SK-N-DZ (cell line): ENCODE results near the gene HS6ST2.

Experiments
- DNase-seq: peaks from one replicate; pipeline ENCODE4 v3.0.0-alpha.2; 2015; ENCODE audit warnings: low spot score

HS6ST2 gene

DNA sequence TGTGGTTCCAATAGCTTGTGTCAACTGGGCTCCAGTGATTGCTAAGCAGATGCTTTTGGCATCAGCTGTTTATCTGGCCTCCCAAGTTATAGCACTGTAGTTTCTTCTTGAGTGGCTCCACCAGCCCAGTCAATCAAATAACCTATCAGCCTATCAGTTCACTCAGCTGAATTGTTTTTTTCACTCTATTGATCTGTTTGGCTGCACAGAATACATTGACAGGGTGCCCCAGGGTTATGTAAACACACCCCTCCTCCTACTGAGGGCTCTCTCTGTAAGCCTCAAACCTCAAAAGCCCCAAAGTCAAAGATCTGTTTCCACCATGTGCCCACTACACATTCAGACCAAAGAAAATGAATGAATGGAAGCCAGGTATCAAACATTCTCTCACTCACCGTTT lies 214.0 kb downstream of the HS6ST2 start:
- no peak for DNase-seq

DNA sequence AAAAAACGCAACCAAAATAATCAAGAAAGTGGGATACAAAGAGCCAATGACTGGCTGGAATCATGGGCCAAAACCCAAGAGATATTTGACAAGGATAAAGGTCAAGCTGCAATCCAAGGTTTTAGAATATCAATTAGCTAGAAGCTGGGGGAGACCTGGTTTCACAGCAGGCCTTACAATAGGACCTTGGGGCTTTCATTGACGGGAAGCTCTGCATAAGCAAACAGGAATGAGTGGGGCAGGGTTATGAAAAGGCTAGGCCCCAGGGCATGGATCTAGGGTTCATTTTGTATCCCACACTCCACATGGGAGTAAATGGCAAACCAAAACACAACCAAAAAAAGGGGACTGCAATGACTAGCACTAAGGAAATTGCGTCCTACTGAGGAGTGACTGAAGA lies 215.3 kb downstream of the HS6ST2 start:
- DNase-seq, result no peak

DNA sequence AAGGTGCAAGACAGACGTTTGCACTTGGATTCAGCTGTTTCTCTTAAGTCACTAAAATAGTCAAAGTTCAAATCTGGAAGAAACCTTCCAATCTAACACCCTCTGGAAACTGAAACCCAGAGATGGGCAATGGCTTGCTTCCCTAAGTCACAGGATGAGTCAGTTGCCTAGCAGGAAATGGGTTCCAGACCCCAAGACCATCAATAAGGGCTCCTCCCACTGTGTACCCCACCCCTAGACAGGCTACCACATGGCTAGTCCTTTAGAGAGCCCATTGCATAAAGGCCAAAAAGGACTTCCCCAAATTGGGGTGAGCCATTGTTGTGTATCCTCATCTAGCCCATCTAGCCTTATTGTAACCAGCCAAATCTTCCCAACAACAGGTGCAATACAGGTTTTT lies 216.2 kb downstream of the HS6ST2 start:
- no peak for DNase-seq

DNA sequence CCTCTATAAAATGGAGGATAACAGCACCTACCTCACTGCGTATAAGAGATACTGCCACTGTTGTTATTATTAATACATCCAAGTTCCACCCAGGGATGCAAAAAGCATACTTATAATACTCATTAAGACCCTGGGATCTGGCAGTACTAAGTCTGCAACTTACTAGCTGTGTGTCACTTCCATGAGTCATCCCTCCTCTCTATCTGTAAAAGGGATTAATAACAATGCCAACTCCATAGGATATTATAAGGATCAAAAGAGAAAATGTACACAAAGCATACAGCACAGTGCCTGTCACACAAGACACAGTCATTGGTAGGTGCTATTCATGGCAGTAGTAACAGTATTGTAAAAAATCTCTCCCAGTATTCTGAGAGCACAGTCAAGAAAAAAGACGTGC lies 216.7 kb downstream of the HS6ST2 start:
- DNase-seq, result no peak

DNA sequence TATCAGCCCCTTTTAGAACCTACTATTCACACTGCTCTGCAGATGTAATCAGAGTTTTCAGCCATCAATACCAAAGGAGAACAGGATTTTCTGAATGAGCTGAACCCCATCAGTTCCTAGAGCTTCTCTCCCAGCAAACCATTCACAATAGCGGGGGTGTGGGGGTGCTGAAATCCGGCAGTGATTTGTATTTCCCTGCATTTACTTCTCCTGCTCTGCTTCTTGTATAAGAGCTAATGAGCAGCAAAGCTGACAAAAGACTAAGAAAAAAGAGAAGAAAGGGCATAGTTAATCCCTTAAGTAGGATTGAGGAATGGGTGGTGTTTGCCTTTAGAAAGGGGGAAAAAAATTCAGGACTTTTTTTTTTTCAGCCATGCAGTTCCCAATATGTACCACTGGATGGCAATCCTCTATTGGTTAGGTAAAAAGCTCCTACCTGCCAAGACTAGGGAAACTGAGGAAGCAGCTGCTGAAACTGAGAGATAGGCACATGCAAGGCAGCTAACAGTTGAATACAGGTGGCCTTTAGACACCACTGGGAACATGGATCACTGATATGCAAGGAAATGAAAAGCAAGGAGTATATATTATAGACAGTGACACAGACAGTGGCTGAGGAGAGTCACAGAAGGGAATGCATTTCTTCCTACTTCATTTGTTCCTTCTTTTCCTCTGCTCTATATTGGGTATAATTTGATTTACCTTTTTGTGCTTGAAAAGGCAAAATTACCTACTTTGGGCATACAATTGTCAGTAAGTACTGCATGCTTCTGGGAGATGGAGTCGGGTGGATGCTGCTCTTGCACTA lies 217.9 kb downstream of the HS6ST2 start:
- no peak for DNase-seq

DNA sequence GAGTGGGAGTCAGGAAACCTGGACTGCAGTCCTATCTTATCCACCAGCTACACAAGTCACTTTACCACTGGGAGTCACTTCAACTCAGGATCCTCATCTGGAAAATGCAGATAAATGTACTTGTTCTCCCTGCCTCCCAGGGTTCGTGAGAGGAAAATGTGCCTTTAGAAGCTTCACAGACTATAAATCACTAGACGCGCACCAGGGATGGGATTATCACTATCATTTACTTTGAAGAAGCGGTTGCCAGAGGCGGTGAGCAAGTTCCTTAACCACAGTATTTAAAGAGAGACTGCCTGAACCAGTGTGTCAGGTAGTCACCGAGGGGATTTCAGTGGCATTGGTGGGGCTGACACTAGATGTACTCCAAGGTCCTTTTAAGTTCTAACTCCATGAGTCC lies 219.5 kb downstream of the HS6ST2 start:
- no peak for DNase-seq

DNA sequence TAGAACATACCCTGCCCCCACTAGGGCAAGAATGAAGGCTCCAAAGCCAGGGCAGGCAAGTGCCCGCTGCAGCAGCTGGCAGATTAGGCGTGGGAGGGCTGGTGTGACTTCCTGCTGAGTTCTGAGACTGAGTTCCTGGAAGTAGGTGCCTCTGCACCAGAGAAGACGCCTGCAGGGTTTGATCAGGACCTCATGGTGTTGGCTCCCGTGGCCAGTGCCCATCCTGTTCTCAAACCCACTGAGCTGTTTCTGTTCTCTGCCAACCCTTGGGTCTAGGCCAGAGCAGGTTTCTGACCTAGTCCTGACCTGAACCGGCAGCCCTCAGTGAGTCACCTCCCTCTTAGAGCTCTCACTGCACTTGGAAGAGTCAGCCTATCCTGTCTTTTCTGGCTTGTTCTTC lies 220.7 kb downstream of the HS6ST2 start:
- no peak for DNase-seq

DNA sequence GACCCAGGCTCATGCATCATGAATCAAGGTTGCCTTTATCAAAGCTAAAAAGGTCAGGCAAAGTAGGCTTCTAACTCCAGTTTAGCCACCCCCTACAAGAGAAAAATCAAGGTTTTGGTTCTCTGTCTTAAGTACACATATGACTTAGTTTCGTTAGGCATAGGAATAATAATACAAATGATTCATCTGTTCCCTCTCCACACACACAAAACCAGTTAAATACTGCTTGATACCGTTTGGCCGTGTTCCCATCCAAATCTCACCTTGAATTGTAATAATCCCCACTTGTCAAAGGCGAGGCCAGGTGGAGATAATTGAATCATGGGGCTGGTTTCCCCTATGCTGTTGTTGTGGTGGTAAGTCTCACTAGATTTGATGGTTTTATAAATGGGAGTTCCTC lies 226.2 kb downstream of the HS6ST2 start:
- no peak for DNase-seq

DNA sequence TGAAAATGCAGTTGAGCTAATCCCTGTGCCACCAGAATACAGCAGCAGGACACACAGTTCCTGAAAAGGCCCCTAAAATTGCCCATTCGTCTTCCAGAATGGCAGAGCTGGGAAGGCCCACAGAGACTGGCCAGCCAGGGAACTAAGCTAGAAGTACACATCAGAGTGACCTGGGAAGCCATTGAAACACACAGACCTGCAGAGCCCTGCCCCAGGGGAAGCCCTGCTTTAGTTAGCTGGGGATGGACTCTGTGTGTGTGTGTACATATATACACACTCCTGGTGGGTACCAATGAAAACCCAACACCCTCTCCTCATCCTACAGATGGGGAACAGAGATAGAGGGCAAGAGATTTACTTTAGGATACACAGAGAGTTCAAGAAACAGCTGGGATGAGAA lies 227.7 kb downstream of the HS6ST2 start:
- DNase-seq, result no peak

DNA sequence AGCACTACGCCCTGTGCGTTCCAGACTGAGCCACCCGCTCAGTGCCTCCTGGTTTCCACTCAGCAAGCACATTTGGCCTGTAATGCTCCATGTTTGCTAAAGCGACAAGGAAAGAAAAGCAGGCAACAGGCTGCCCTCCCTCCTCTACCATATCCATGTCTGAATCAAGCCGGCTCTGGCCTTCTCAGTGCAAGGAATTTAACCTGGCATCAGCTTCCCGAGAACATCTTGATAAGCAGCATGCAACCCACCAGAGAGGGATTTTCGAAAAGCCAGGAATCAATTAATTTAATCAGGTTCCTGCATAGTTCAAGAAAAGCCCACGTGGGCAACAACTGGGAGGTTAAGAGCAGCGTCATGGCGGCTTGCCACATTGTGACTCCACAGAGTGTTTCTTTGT lies 228.2 kb downstream of the HS6ST2 start:
- DNase-seq, result peak; percentile 0

DNA sequence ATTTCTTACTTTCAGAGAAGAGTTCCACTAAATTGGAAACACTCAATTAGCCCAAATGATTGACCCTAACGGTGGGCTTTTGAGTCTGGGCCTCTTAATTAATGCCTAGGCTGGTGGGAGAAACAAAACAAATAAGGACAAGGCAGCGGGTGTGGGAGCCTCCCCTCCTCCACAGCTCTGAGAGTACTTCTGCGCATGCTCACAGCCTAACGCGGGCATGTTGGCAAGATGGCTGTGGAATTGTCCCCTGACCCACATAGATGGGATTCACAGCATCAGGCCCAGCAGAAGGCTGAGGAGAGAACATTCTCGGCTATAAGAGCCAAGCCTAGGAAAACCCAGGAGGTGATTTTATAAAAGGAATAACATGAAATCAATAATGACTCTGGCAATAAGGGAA lies 230.1 kb downstream of the HS6ST2 start:
- DNase-seq, result no peak

DNA sequence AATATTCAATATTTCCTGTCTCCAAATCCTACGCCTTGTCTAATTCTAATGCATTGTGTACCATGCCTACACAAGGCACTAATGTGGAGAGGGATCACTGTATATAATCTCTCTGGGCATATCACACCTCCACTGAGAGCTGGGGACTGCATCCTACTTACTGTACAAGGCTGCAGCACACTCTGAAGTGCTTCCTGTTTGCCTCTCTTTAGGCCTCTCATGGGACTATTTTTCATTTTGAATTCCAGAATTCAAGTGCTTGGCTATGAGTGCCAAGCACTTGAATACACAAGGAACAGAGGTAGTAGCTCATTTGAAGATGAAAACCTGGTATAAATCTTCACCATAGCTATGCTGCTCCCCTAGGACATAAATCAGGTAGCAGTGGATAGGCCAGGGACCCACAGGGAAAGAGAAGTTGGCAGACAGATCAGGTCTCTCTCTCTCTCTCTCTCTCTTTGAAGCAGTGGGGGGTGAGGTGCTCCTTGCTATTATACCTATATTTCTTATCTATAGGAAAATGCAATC lies 239.9 kb downstream of the HS6ST2 start:
- no peak for DNase-seq

DNA sequence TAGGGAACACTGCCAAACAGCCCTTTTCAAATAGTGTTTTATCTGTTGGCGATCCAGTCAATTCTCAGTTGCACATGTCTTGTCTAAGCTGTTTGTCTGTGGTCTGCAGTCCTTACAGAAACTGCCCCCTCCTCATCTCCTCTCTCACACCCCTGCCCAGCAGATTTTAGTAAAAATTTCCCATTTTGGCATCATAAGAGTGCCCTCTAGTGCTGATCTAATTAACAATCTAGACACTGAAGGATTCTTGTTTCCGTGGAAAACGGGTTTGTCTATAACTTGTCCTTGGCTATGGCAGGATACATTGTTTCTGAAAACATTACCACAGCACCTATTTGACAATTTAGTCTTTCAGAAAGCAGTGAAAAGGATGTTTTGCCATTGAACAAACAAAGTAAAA lies 242.4 kb downstream of the HS6ST2 start:
- DNase-seq, result no peak

DNA sequence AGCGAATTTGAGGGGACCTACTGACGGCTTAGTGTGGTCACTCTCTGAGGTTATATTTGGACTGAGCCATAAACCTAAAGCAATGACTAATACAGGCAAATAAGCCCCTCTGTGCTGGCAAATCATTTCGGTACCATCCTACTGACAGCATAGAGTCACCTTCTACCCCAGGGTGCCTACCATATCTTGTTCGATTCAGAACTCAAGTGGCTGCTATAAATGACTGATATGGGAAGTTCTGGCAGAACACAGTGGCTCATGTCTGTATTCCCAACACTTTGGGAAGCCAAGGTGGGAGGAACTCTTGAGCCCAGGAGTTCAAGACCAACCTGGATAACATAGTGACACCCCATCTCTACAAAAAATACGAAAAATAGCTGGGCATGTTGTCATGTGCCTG lies 243.5 kb downstream of the HS6ST2 start:
- no peak for DNase-seq

DNA sequence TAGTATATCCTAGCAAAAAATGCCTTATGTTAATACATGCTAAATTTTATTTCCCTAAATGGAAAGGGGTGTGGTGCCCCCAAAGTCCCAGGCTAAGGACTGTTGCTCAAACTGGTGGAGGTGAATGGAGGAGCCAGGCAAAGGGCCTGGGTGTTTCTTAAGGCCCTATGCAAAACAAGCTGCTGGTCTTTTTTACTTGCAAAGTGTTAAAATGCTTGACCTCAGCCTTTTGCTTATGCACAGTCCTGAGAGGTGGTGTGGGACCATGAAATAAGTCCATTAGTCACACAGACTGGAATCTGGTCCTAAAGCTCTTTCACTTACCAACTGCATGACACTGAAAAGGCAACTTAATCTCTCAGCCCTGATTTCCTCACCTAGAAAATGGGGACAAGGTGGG lies 246.1 kb downstream of the HS6ST2 start:
- no peak for DNase-seq

DNA sequence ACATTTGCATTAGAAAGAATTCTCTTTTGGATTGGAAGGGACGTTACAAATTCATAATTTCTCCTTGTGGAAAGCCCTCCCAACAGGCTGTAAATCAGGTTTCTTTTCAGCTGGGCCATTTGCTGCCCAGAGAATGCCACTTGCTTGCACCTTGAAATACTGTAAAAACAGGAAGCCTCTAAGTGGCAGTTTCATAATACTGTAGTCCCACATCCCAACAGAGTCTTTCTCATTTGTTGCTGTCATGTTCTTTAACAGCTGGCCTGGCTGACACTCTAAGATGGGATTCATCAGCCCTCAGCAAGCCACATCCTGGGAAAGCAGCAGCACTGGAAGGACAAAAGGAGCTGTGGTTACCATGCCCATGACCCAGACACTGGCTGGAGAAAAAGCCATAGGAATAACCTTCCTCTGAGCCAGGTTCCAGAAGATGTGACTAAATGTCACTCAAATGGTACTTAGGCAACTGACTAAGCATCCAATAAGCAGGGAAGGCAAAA lies 247.7 kb downstream of the HS6ST2 start:
- DNase-seq, result no peak

DNA sequence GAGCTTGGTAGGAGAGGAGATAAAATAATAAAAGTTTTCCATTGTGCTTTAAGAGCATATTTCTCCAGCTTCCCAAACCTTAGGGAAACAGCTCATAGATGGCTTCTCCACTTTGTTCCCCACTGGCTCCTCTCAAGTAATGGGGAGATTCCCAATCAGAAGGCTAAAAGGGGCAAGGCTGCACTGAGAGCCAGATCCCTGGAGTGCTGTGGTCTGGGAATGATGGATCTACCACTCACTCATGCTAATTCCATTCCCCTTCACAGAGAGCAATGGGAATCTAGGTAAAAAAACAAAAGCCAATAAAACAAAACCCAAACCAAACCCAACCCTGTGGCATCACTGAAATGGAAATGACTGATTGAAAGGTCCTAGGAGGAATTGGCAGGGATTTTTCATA lies 249.9 kb downstream of the HS6ST2 start:
- no peak for DNase-seq

DNA sequence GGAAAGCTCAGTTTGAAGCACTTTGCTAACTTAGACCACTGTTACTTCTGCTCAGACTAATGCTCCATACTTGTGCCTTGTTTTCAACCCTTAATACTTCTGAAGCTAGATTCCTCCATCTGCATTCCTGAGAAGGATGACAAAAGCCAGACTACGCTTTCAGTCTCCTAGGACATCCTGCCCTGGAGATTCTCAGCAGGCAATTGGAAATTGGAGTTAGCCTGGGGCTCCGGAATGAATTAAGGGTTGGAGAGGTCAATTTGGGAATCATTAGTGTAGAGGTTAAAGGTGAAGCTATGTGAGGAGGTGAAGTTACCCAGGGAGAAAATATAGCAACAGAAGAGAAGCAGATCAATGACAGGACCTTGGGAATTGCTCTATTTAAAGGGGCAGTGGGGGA lies 253.7 kb downstream of the HS6ST2 start:
- DNase-seq, result peak; percentile 0

DNA sequence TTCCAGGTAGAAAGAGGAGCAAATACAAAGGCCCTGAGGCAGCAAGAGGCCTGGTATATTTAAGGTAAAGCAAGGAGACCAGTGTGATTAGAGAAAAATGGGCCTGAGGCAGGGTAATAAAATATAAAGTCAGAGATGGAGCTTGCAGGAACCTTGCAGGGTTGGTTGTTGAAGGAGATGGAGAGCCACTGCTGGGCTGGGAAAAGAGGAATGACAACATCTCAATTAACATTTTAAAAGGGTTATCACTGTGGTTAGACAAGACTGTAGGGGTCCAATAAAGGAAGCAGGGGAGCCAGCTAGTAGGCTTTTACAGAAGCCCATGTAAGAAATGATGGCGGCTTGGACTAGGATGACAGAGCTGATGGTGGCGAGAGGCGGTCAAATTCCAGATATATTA lies 264.0 kb downstream of the HS6ST2 start:
- DNase-seq, result no peak

DNA sequence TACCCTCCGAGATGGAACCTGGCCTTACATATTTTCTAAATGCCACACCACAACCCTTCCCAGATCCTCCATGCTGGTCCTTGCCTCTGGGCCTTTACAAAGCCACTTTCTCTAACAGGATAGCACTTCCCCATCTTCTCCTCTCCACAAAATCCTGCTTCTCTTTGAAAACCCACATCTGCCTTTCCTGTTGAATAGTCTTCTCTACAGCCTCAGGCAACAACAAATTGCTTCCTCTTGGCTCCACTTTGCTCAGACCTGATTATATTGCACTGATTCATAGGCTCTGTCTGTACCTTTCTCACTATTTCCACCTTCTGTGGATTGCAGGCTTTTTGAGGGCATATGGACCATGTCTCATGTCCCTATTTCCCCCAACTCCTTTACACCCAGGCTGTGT lies 265.9 kb downstream of the HS6ST2 start:
- no peak for DNase-seq

DNA sequence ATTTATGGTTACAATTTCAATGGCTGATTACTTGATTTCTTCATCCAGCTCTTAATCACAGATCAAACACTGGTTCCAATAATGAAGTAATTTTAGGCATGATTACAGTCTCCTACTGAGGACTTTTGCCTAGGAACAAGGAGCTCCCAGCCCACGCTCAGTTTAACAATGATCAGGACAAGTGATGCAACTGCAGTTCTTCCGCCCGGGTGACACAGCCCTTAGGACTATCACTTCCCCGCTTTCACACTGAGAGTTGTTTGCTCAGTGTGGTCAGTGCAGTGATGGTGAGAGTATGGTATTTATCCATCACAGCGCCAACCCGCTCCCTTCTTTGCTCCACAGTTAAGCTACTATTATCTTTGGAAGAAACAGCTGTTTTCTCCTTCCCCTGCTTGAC lies 266.4 kb downstream of the HS6ST2 start:
- no peak for DNase-seq

DNA sequence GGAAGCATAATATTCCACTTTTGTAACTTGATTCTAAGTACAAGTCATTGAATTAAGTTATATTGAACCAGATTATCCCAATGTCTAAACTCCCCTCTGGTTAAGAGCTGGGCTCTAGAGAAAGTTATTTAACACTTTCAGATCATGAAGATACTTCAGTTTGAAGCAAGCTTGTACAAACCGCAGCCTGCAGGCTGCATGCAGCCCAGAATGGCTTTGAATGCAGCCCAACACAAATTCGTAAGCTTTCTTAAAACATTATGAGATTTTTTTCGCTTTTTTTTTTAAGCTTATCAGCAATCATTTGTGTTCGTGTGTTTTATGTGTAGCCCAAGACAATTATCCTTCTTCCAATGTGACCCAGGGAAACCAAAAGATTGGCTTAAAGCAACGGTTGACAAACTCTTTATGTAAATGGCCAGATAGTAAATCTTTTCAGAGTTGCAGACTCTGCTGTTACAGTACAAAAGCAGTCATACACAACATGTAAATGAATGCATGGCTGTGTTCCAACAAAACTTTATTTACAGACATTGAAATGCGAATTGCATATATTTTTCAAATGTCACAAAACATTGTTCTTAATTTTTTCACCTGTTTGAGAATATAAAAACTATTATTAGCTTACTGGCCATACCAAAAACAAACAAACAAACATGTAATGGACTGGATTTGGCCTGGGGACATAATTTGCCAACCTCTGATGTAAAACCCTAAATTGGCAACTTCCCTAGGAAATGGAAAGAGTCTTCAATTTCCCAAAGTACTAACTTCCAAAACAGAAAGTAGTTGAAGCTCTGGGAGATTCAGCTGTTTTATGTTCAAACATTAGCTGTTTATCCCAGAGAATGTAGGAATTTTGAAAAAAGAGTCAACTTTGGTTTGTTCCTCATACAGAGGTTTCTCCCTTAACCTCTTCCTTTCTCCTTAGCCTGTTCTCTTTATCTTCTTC lies 268.5 kb downstream of the HS6ST2 start:
- no peak for DNase-seq
